Left renal pelvis (tissue), 4 donors: Measurements from ENCODE around the gene KNDC1. TPM values are rescaled to one million over a fixed set of nuclear protein-coding genes. Genes with fewer than 3 reads are reported as not detected.
"Not testable (repeated sequence)": the region's sequence is repeated elsewhere in the genome, so short reads cannot be mapped to it uniquely, and the experiment has no call there.

Source experiments
- DNase-seq, 4 donors: peaks; one replicate each; pipeline ENCODE4 v3.0.0-alpha.2; 2013; ENCODE audit warnings: low read depth in 4 of 4, low spot score in 3 of 4
- polyA plus RNA-seq, 4 donors: library from polyadenylated mRNA; unstranded; fragments of 120-200 nt; gene quantifications; one replicate each; pipeline ENCODE4 v1.2.1, GENCODE V29; 2013; ENCODE audit not compliant: insufficient read length in 4 of 4

The KNDC1 gene
- 1 to 10 TPM; 2.5 to 10.0 (median 6.9) TPM for polyA plus RNA-seq

GRCh38 chr10:133159950-133160825, at the start of gene KNDC1:
Gene KNDC1, plus strand, starts transcription at chr10:133160219. Its CDS starts 249 bp downstream, at chr10:133160468.
- no peak for DNase-seq

- DNase-seq: no peak
Observed at GRCh38 chr10:133110609-133111275, 49.3 kb upstream of the KNDC1 start.

- not testable (repeated sequence) for DNase-seq
Observed at GRCh38 chr10:133111640-133112039, 48.4 kb upstream of the KNDC1 start.

GRCh38 chr10:133113146-133113830, 46.7 kb upstream of the KNDC1 start:
- no peak for DNase-seq

GRCh38 chr10:133113847-133114246, 46.2 kb upstream of the KNDC1 start:
- no peak for DNase-seq

- DNase-seq: no peak
Observed at GRCh38 chr10:133114251-133114650, 45.8 kb upstream of the KNDC1 start.

- no peak for DNase-seq
Observed at GRCh38 chr10:133114726-133115452, 45.1 kb upstream of the KNDC1 start.

GRCh38 chr10:133115453-133115842, 44.6 kb upstream of the KNDC1 start:
- DNase-seq: no peak

- DNase-seq: no peak
Observed at GRCh38 chr10:133115976-133116375, 44.0 kb upstream of the KNDC1 start.

- no peak for DNase-seq
Observed at GRCh38 chr10:133116455-133116854, 43.6 kb upstream of the KNDC1 start.

- no peak for DNase-seq
Observed at GRCh38 chr10:133117036-133117687, 42.9 kb upstream of the KNDC1 start.

- DNase-seq: no peak
Observed at GRCh38 chr10:133117688-133118071, 42.3 kb upstream of the KNDC1 start.

- DNase-seq: no peak
Observed at GRCh38 chr10:133121479-133121878, 38.5 kb upstream of the KNDC1 start.

GRCh38 chr10:133122171-133122935, 37.7 kb upstream of the KNDC1 start:
- no peak for DNase-seq

GRCh38 chr10:133123050-133123745, 36.8 kb upstream of the KNDC1 start:
- DNase-seq: no peak

GRCh38 chr10:133123746-133124356, 36.2 kb upstream of the KNDC1 start:
- no peak for DNase-seq

GRCh38 chr10:133124357-133125211, 35.4 kb upstream of the KNDC1 start:
- no peak for DNase-seq
